ENCODE measurements around the gene PAQR8. TPM values are rescaled to one million over a fixed set of nuclear protein-coding genes. Genes with fewer than 3 reads are reported as not detected.
A peak's percentile ranks its signal among the peaks of the same experiment; 100 is the strongest.

Gene PAQR8
- total and polyA plus RNA-seq, 2 experiments from 2014 or later = 20.8 to 36.9 TPM

DNA sequence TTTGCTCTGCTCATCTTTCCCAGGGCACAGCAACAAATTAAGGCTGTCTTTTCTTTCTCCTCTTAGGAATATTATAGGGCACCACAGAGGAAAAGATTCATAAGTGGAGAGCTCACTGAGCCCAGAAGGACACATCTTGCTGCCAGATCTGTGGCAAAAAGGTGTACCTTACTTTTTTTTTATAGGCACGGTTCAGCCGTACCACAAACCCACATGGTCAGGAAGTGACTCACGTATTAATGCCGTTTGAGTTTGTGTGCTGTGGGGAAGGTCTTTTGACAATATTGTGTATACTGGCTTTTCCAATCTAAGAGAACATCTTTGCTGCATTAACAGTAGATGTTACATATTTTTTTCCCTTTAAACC is 28.4 kb downstream of the PAQR8 start:
- peak; percentile 16 for DNase-seq (ENCODE audit: low spot score)

DNA sequence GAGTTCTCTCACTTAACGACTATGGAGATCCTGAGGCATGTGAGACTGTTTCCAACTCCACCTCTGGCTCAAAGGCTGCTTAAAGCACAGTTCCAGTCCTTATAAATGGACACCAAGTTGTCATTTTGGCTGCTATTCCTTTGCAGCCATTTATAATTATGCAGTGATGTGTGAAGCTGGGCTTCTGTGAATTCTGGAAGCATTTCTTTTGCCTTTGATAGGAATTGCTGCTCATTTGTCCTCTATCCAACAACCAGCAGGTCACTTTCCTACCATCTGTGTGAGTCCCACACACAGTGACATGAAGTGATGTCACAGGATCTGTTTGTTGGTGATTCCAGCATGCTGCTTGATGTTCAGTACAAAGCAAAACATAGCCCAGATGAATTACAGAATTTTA is 29.6 kb downstream of the PAQR8 start:
- Histone ChIP-seq H3K9me3 (ENCODE audit: low read depth) (no peaks in the 10 kb centered on the region), H3K27me3 (no peaks in the 10 kb centered on the region), H3K4me2 (no peak overlapping the region), H3K36me3 (replicated peaks; ENCODE audit: insufficient read depth, low read depth) (no peaks in the 10 kb centered on the region), H3K79me2 (peaks cover 50% of the 10 kb centered on the region), H3K27ac (no peak overlapping the region), H2AFZ (no peak overlapping the region), H3K9me2 (replicated peaks; ENCODE audit: insufficient read depth) (no peaks in the 10 kb centered on the region), H4K20me1 (ENCODE audit: insufficient read depth, poor library complexity, severe bottlenecking) (no peaks in the 10 kb centered on the region), H3K4me1 (ENCODE audit: insufficient read depth) (peaks cover 21% of the 10 kb centered on the region), H3K4me3 (no peak overlapping the region)
- WGBS (ENCODE audit: low lambda C conversion rate, missing lambda C conversion rate) = 80% methylated on average over 1 of the region's 1 CpG
- TF ChIP-seq EZH2 (IDR thresholded peaks at IDR 0.05; ENCODE audit: borderline replicate concordance) (no peak), EZH2phosphoT487 (IDR thresholded peaks at IDR 0.05; ENCODE audit: low read depth, severe bottlenecking, unreplicated experiment) (no peak)
- TF ChIP-seq, protein P1, sequence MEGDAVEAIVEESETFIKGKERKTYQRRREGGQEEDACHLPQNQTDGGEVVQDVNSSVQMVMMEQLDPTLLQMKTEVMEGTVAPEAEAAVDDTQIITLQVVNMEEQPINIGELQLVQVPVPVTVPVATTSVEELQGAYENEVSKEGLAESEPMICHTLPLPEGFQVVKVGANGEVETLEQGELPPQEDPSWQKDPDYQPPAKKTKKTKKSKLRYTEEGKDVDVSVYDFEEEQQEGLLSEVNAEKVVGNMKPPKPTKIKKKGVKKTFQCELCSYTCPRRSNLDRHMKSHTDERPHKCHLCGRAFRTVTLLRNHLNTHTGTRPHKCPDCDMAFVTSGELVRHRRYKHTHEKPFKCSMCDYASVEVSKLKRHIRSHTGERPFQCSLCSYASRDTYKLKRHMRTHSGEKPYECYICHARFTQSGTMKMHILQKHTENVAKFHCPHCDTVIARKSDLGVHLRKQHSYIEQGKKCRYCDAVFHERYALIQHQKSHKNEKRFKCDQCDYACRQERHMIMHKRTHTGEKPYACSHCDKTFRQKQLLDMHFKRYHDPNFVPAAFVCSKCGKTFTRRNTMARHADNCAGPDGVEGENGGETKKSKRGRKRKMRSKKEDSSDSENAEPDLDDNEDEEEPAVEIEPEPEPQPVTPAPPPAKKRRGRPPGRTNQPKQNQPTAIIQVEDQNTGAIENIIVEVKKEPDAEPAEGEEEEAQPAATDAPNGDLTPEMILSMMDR (IDR thresholded peaks at IDR 0.05; ENCODE audit: poor library complexity) = no peak
- DNase-seq (ENCODE audit: low spot score) = no peak

More for the DNA sequence above, 28.4 kb downstream of the PAQR8 start:
- no peaks in the 10 kb centered on the region for H3K9me2 ChIP-seq (replicated peaks; ENCODE audit: insufficient read depth)
- H3K36me3 ChIP-seq (replicated peaks; ENCODE audit: insufficient read depth, low read depth) = no peaks in the 10 kb centered on the region
- peak overlapping the region; percentile 82 for H3K27ac ChIP-seq
- H3K9me3 ChIP-seq (ENCODE audit: low read depth) = no peaks in the 10 kb centered on the region
- TF ChIP-seq EZH2phosphoT487 (IDR thresholded peaks at IDR 0.05; ENCODE audit: low read depth, severe bottlenecking, unreplicated experiment) = no peak
- TF ChIP-seq EZH2 (IDR thresholded peaks at IDR 0.05; ENCODE audit: borderline replicate concordance) = no peak
- TF ChIP-seq, protein P1 (IDR thresholded peaks at IDR 0.05; ENCODE audit: poor library complexity) = no peak
- no peaks in the 10 kb centered on the region for H3K27me3 ChIP-seq
- WGBS (ENCODE audit: low lambda C conversion rate, missing lambda C conversion rate) = 13% methylated on average over 4 of the region's 4 CpGs
- peak overlapping the region; percentile 61 for H3K4me2 ChIP-seq
- peak overlapping the region; percentile 8 for H2AFZ ChIP-seq
- no peak overlapping the region for H3K4me3 ChIP-seq
- H3K4me1 ChIP-seq (ENCODE audit: insufficient read depth) = peaks cover 21% of the 10 kb centered on the region
- peaks cover 46% of the 10 kb centered on the region for H3K79me2 ChIP-seq
- H4K20me1 ChIP-seq (ENCODE audit: insufficient read depth, poor library complexity, severe bottlenecking) = no peaks in the 10 kb centered on the region

DNA sequence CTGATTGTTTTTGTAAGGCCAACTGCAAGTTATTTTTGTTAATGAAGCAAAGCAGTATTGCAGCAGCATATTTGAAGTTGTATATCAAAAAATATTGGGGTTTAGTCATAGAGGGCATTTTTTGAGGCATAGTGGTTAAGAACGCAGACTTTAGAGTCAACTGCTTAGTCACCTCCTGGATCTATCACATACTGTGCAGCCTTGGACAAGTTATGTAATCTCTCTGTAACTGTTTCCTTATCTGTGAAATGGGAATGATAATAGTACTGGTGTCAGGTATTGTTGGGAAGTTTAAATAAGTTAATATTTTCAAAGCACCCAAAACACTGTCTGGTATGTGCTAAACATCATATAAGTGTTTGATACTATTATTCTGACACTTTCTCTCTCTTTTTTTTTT is 31.0 kb downstream of the PAQR8 start:
- H3K9me3 ChIP-seq (ENCODE audit: low read depth) = no peaks in the 10 kb centered on the region

More for the DNA sequence above, 31.0 kb downstream of the PAQR8 start:
- H3K27me3 ChIP-seq = no peaks in the 10 kb centered on the region
- no peaks in the 10 kb centered on the region for H4K20me1 ChIP-seq (ENCODE audit: insufficient read depth, poor library complexity, severe bottlenecking)
- H3K4me1 ChIP-seq (ENCODE audit: insufficient read depth) = peaks cover 21% of the 10 kb centered on the region
- H2AFZ ChIP-seq = no peak overlapping the region
- peaks cover 59% of the 10 kb centered on the region for H3K79me2 ChIP-seq
- H3K4me2 ChIP-seq = no peak overlapping the region
- WGBS (ENCODE audit: low lambda C conversion rate, missing lambda C conversion rate) = 92% methylated on average over 1 of the region's 1 CpG
- no peak for DNase-seq (ENCODE audit: low spot score)
- no peak overlapping the region for H3K4me3 ChIP-seq
- TF ChIP-seq, protein P1 (IDR thresholded peaks at IDR 0.05; ENCODE audit: poor library complexity) = no peak
- TF ChIP-seq EZH2phosphoT487 (IDR thresholded peaks at IDR 0.05; ENCODE audit: low read depth, severe bottlenecking, unreplicated experiment) (no peak), EZH2 (IDR thresholded peaks at IDR 0.05; ENCODE audit: borderline replicate concordance) (no peak)
- no peaks in the 10 kb centered on the region for H3K36me3 ChIP-seq (replicated peaks; ENCODE audit: insufficient read depth, low read depth)
- no peaks in the 10 kb centered on the region for H3K9me2 ChIP-seq (replicated peaks; ENCODE audit: insufficient read depth)
- no peak overlapping the region for H3K27ac ChIP-seq
